Inferior parietal cortex (tissue), 1 donor: Measurements from ENCODE around the gene LGR5.
"Not testable (repeated sequence)": the region's sequence is repeated elsewhere in the genome, so short reads cannot be mapped to it uniquely, and the experiment has no call there.

Experiments used
- DNase-seq: peaks from one replicate; pipeline ENCODE4 v3.0.0-alpha.2; 2016; ENCODE audit errors: extremely low spot score

LGR5 gene

GRCh38 chr12:71552728-71553501, 113.3 kb downstream of the LGR5 start:
- no peak for DNase-seq

- DNase-seq: no peak
Observed at GRCh38 chr12:71555191-71555590, 115.6 kb downstream of the LGR5 start.

GRCh38 chr12:71555789-71556188, 116.2 kb downstream of the LGR5 start:
- not testable (repeated sequence) for DNase-seq

- no peak for DNase-seq
Observed at GRCh38 chr12:71556448-71556847, 116.8 kb downstream of the LGR5 start.

GRCh38 chr12:71556875-71557274, 117.3 kb downstream of the LGR5 start:
- DNase-seq: no peak

DNA sequence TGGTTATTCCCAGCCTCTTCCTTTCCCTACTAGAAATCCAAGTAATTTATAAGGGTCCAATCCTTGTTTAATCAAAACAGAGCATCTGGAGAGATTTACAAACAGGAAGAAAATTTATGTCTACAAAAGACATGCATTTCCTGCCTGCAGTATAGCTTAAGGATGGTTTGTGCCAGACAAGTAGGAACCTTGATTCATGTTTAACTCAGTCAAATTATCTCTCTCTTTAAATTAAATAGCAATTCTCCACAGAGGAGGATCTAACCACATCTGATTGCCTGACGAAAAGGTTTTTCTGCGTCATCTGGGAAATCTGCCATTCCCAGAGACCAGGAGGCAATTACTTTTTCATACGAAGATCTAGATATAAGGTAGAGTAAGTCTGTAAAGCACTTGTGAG, 118.8 kb downstream of the LGR5 start:
- DNase-seq: no peak

GRCh38 chr12:71562676-71563595, 123.3 kb downstream of the LGR5 start:
- DNase-seq: no peak

GRCh38 chr12:71565535-71565934, 125.9 kb downstream of the LGR5 start:
- DNase-seq: no peak

- DNase-seq: no peak
Observed at GRCh38 chr12:71566655-71567054, 127.1 kb downstream of the LGR5 start.

GRCh38 chr12:71567537-71567936, 127.9 kb downstream of the LGR5 start:
- no peak for DNase-seq

DNA sequence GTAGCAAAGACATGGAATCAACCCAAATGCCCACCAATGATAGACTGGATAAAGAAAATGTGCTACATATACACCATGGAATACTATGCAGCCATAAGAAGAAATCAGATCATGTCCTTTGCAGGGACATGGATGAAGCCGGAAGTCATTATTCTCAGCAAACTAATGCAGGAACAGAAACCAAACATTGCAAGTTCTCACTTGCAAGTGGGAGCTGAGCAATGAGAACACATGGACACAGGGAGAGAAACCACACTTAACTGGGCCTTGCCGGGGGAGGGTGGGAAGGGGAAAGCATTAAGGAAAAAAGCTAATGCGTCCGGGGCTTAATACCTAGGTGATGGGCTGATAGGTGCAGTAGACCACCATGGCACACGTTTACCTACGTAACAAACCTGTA, 130.3 kb downstream of the LGR5 start:
- not testable (repeated sequence) for DNase-seq

DNA sequence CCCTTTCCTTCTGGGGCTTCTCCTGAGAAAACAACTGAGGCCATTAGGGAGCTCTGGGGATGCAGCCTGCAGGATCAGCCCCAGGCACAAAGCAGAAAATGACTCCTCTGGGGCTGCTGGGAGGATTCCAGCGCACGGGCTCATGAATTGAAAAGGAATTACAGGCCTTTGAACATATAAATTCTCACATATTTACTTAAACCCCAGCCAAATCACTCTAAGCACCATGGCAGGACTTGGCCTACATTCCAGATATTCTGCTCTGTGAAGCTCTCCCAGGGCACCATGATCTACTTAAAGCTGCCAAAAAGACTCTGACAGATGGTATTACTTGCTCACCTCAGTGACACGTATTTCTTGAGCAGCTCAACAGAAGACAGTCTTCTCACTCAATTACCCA, 136.9 kb downstream of the LGR5 start:
- no peak for DNase-seq

DNA sequence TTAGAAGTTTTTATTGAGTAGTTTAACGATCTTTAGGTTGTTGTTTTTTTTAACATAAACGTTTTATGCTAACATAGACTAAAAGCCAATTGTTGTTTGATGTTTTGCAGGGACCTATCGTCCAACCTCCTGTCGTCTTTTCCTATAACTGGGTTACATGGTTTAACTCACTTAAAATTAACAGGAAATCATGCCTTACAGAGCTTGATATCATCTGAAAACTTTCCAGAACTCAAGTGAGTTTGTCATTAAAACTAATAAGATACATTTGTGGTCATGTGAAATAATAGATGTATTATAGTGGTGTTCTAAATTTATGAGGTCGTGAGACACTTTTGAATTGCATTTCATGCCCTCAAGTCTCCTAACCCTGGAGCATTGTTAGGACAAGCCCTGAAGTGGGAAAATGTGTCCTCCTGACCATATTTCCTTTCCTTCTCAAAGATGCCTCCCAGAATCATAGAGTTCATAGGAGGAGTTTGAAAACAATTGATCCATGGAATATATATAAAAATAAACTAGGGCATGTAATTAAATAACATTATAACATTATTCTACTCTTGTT, 139.2 kb downstream of the LGR5 start:
- no peak for DNase-seq

GRCh38 chr12:71581206-71581605, 141.6 kb downstream of the LGR5 start:
- no peak for DNase-seq

- DNase-seq: no peak
Observed at GRCh38 chr12:71582925-71583324, 143.3 kb downstream of the LGR5 start.

DNA sequence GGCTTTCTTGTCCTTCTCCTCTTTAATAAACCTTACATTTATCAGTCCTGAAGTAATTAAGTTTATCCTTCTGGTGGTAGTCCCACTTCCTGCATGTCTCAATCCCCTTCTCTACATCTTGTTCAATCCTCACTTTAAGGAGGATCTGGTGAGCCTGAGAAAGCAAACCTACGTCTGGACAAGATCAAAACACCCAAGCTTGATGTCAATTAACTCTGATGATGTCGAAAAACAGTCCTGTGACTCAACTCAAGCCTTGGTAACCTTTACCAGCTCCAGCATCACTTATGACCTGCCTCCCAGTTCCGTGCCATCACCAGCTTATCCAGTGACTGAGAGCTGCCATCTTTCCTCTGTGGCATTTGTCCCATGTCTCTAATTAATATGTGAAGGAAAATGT, 144.8 kb downstream of the LGR5 start:
- no peak for DNase-seq

DNA sequence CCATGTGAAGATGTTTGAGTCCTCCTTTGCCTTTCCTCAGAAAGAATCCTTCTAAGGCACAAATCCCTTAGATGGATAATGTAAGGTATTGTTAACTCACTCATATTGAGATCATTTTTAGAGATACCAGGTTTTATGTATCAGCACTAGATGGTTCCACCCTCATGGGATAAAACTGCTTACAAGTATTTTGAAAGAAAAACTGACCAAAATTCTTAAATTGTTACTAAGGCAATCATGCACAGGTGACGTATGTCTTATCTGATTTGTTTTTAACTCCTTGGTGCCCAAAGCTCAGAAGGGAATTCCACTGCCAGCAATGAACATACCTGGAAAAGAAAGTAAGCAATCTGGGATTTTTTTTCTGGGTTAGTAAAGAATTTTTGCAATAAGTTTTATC, 145.6 kb downstream of the LGR5 start:
- no peak for DNase-seq

DNA sequence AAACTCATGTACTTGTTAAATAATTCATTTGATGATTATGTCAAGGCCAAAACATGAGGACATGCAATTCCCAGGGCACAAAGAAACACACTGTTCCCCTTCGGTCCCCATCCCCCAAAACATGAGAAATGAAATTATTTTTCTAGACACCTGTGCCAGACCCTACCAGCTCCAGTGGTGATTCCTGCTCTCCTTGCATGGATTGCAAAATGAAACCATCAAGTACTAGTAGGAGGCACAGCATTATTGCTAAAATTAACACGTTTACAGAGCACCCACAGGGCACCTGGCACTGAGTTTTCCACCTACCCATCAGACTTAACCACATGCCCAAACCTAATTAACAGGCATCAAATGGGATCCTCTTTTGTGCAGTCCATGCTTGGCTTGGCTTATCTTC, 147.4 kb downstream of the LGR5 start:
- no peak for DNase-seq

GRCh38 chr12:71589478-71589881, 149.9 kb downstream of the LGR5 start:
- DNase-seq: no peak

- no peak for DNase-seq
Observed at GRCh38 chr12:71591601-71592000, 152.0 kb downstream of the LGR5 start.

DNA sequence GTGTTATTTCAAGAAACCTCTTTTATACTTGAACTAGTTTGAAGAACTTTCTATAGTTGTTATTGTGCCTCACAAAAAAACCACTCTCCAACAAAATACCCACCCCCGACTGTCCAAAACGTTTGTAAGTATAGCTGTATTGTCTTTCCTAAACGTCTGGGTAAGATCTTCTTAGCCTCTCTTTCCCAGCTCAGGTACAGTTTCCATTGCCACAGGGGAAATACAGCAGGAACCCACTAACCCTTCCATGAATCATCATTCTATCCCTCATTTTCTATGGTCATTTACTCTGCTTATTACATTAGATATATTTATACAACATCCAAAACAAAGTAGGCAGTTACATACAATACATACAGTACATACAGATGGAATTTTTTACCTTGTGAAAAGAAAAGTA, 153.2 kb downstream of the LGR5 start:
- no peak for DNase-seq

GRCh38 chr12:71594214-71594948, 154.8 kb downstream of the LGR5 start:
- DNase-seq: no peak
